Activated CD4-positive, alpha-beta T cell treated with anti-CD3 and anti-CD28 coated beads for 36 hours (primary cell): ENCODE data around the gene ARHGEF28. TPM values are rescaled to one million over a fixed set of nuclear protein-coding genes. Genes with fewer than 3 reads are reported as not detected.

Experiments used
- ATAC-seq: fragments of 200-7000 bp; cut with Tn5 transposase; one replicate; pipeline ENCODE4 v1.10.0; 2021; ENCODE audit warnings: mild to moderate bottlenecking, moderate library complexity
- CTCF ChIA-PET: fragments of 350-600 bp; sonication (Branson Sonifier 250); formaldehyde crosslinking; loops from one replicate; lab custom pipeline; 2021; ENCODE audit warnings: antibody characterized with exemption; lab: Charles Lee
- POLR2A ChIA-PET: fragments of 350-600 bp; sonication (Branson Sonifier 250); formaldehyde crosslinking; loops from one replicate; lab custom pipeline; 2021; ENCODE audit warnings: antibody characterized with exemption, inconsistent platforms; lab: Charles Lee
- DNase-seq: peaks from one replicate; pipeline ENCODE4 v3.0.0-alpha.2; 2020
- H3K27ac Mint-ChIP-seq: one replicate; pipeline ENCODE4 v1.8.0; 2021; ENCODE audit warnings: mixed read lengths
- H3K27me3 Mint-ChIP-seq: one replicate; pipeline ENCODE4 v1.8.0; 2021; ENCODE audit warnings: mixed read lengths
- H3K36me3 Mint-ChIP-seq: one replicate; pipeline ENCODE4 v1.8.0; 2021; ENCODE audit warnings: low read depth, mixed read lengths
- H3K4me1 Mint-ChIP-seq: one replicate; pipeline ENCODE4 v1.8.0; 2021; ENCODE audit warnings: mixed read lengths
- H3K4me3 Mint-ChIP-seq: one replicate; pipeline ENCODE4 v1.8.0; 2021; ENCODE audit warnings: mild to moderate bottlenecking, moderate library complexity, mixed read lengths
- H3K9me3 Mint-ChIP-seq: one replicate; pipeline ENCODE4 v1.8.0; 2021; ENCODE audit warnings: low read depth, mixed read lengths
- intact Hi-C, 2 experiments: fragments of 100-400 bp; cut with DNase I in 1 of 2; cut with micrococcal nuclease in 1 of 2; formaldehyde crosslinking; loops; one replicate each; pipeline versions ENCODE4 v1.14.2 to v1.15.1; 2022 to 2024; cut with DNase I, micrococcal nuclease
- total RNA-seq, 2 experiments: library from RNA; stranded (reverse); gene quantifications; one replicate each; pipeline ENCODE4 v1.2.3, GENCODE V29; 2021

ARHGEF28 gene
- total RNA-seq, 2 experiments from 2014 or later: 0.02 to 0.18 TPM

GRCh38 chr5:73841641-73842040 is 215.6 kb downstream of the ARHGEF28 start:
- intact Hi-C loops: no loop called here
- DNase-seq (no peak), ATAC-seq (no peak)
- peaks cover 15% of the 10 kb centered on the region for H3K27me3 Mint-ChIP-seq
- ChIA-PET POLR2A (no interaction called here), CTCF (no interaction called here)
- no peaks in the 10 kb centered on the region for H3K4me1 Mint-ChIP-seq
- no peak overlapping the region for H3K27ac Mint-ChIP-seq
- H3K9me3 Mint-ChIP-seq: no peaks in the 10 kb centered on the region
- H3K4me3 Mint-ChIP-seq: no peak overlapping the region
- H3K36me3 Mint-ChIP-seq: no peaks in the 10 kb centered on the region

GRCh38 chr5:73844165-73844564 is 218.2 kb downstream of the ARHGEF28 start:
- CTCF ChIA-PET: no interaction called here
- DNase-seq (no peak), ATAC-seq (no peak)

GRCh38 chr5:73851471-73852181 is 225.6 kb downstream of the ARHGEF28 start:
- DNase-seq (no peak), ATAC-seq (no peak)
- ChIA-PET POLR2A (no interaction called here), CTCF (interaction anchor here (0.7 kb wide), 1 partner anchor 21 kb away, joined by 3 read pairs; no protein-coding TSS in a partner anchor)
- Mint-ChIP-seq H3K27ac (no peak overlapping the region), H3K27me3 (peaks cover 13% of the 10 kb centered on the region), H3K4me3 (no peak overlapping the region), H3K4me1 (no peaks in the 10 kb centered on the region), H3K36me3 (no peaks in the 10 kb centered on the region), H3K9me3 (no peaks in the 10 kb centered on the region)
- intact Hi-C loops: no loop called here

More at GRCh38 chr5:73844165-73844564, 218.2 kb downstream of the ARHGEF28 start:
- H3K4me3 Mint-ChIP-seq: no peak overlapping the region
- no peaks in the 10 kb centered on the region for H3K36me3 Mint-ChIP-seq
- H3K27me3 Mint-ChIP-seq: peaks cover 9% of the 10 kb centered on the region
- POLR2A ChIA-PET: no interaction called here
- H3K4me1 Mint-ChIP-seq: no peaks in the 10 kb centered on the region
- intact Hi-C loops: no loop called here
- no peak overlapping the region for H3K27ac Mint-ChIP-seq
- H3K9me3 Mint-ChIP-seq: no peaks in the 10 kb centered on the region

GRCh38 chr5:73853091-73853490 is 227.1 kb downstream of the ARHGEF28 start:
- H3K27me3 Mint-ChIP-seq: peaks cover 13% of the 10 kb centered on the region
- H3K9me3 Mint-ChIP-seq: no peaks in the 10 kb centered on the region
- H3K4me3 Mint-ChIP-seq: no peak overlapping the region
- H3K27ac Mint-ChIP-seq: no peak overlapping the region
- no peak for ATAC-seq
- ChIA-PET POLR2A (no interaction called here), CTCF (no interaction called here)
- DNase-seq: no peak
- intact Hi-C loops: no loop called here
- no peaks in the 10 kb centered on the region for H3K4me1 Mint-ChIP-seq
- H3K36me3 Mint-ChIP-seq: no peaks in the 10 kb centered on the region

GRCh38 chr5:73856997-73857396 is 231.0 kb downstream of the ARHGEF28 start:
- no peak for ATAC-seq
- Mint-ChIP-seq H3K27ac (no peak overlapping the region), H3K4me3 (no peak overlapping the region), H3K9me3 (no peaks in the 10 kb centered on the region), H3K36me3 (no peaks in the 10 kb centered on the region), H3K27me3 (peaks cover 25% of the 10 kb centered on the region), H3K4me1 (no peaks in the 10 kb centered on the region)
- intact Hi-C loops: no loop called here
- POLR2A ChIA-PET: no interaction called here
- CTCF ChIA-PET: no interaction called here
- no peak for DNase-seq

GRCh38 chr5:73857446-73857845 is 231.4 kb downstream of the ARHGEF28 start:
- Mint-ChIP-seq H3K27ac (no peak overlapping the region), H3K9me3 (no peaks in the 10 kb centered on the region), H3K36me3 (no peaks in the 10 kb centered on the region), H3K27me3 (peaks cover 27% of the 10 kb centered on the region), H3K4me3 (no peak overlapping the region), H3K4me1 (no peaks in the 10 kb centered on the region)
- intact Hi-C loops: no loop called here
- DNase-seq (no peak), ATAC-seq (no peak)
- ChIA-PET CTCF (no interaction called here), POLR2A (no interaction called here)

- H3K27ac Mint-ChIP-seq: no peak overlapping the region
- no peak overlapping the region for H3K4me3 Mint-ChIP-seq
- ChIA-PET CTCF (no interaction called here), POLR2A (no interaction called here)
- ATAC-seq: no peak
- H3K36me3 Mint-ChIP-seq: no peaks in the 10 kb centered on the region
- H3K9me3 Mint-ChIP-seq: no peaks in the 10 kb centered on the region
- intact Hi-C loops: no loop called here
- H3K27me3 Mint-ChIP-seq: peaks cover 23% of the 10 kb centered on the region
- no peak for DNase-seq
- H3K4me1 Mint-ChIP-seq: no peaks in the 10 kb centered on the region
These were observed 232.1 kb downstream of the ARHGEF28 start for GRCh38 chr5:73858054-73858453.

GRCh38 chr5:73858776-73859175 is 232.8 kb downstream of the ARHGEF28 start:
- peaks cover 27% of the 10 kb centered on the region for H3K27me3 Mint-ChIP-seq
- no peaks in the 10 kb centered on the region for H3K36me3 Mint-ChIP-seq
- ChIA-PET CTCF (interaction anchor here (0.8 kb wide), 1 partner anchor 33 kb away, joined by 4 read pairs; no protein-coding TSS in a partner anchor), POLR2A (no interaction called here)
- intact Hi-C loops: no loop called here
- no peaks in the 10 kb centered on the region for H3K9me3 Mint-ChIP-seq
- no peak overlapping the region for H3K4me3 Mint-ChIP-seq
- no peaks in the 10 kb centered on the region for H3K4me1 Mint-ChIP-seq
- H3K27ac Mint-ChIP-seq: no peak overlapping the region
- no peak for DNase-seq
- ATAC-seq: no peak

GRCh38 chr5:73859696-73860095 is 233.7 kb downstream of the ARHGEF28 start:
- intact Hi-C loops: no loop called here
- Mint-ChIP-seq H3K27me3 (peaks cover 27% of the 10 kb centered on the region), H3K36me3 (no peaks in the 10 kb centered on the region), H3K4me1 (no peaks in the 10 kb centered on the region), H3K27ac (no peak overlapping the region), H3K4me3 (no peak overlapping the region), H3K9me3 (no peaks in the 10 kb centered on the region)
- no peak for DNase-seq
- POLR2A ChIA-PET: no interaction called here
- CTCF ChIA-PET: no interaction called here
- no peak for ATAC-seq

- no peak overlapping the region for H3K4me3 Mint-ChIP-seq
- no peak for DNase-seq
- ChIA-PET CTCF (no interaction called here), POLR2A (no interaction called here)
- intact Hi-C loops: no loop called here
- peaks cover 29% of the 10 kb centered on the region for H3K27me3 Mint-ChIP-seq
- ATAC-seq: no peak
- no peaks in the 10 kb centered on the region for H3K4me1 Mint-ChIP-seq
- no peaks in the 10 kb centered on the region for H3K36me3 Mint-ChIP-seq
- H3K27ac Mint-ChIP-seq: no peak overlapping the region
- H3K9me3 Mint-ChIP-seq: no peaks in the 10 kb centered on the region
These were observed 235.5 kb downstream of the ARHGEF28 start for GRCh38 chr5:73861313-73861988.

GRCh38 chr5:73862796-73863195 is 236.8 kb downstream of the ARHGEF28 start:
- no peak overlapping the region for H3K27ac Mint-ChIP-seq
- DNase-seq (no peak), ATAC-seq (no peak)
- H3K36me3 Mint-ChIP-seq: no peaks in the 10 kb centered on the region
- CTCF ChIA-PET: interaction anchor here (0.7 kb wide), 1 partner anchor 465 kb away, joined by 3 read pairs; no protein-coding TSS in a partner anchor
- peaks cover 34% of the 10 kb centered on the region for H3K27me3 Mint-ChIP-seq
- intact Hi-C loops: no loop called here
- H3K9me3 Mint-ChIP-seq: no peaks in the 10 kb centered on the region
- H3K4me1 Mint-ChIP-seq: no peaks in the 10 kb centered on the region
- no peak overlapping the region for H3K4me3 Mint-ChIP-seq
- POLR2A ChIA-PET: no interaction called here

- Mint-ChIP-seq H3K27me3 (peaks cover 30% of the 10 kb centered on the region), H3K36me3 (no peaks in the 10 kb centered on the region), H3K4me3 (no peak overlapping the region), H3K9me3 (no peaks in the 10 kb centered on the region), H3K4me1 (no peaks in the 10 kb centered on the region), H3K27ac (no peak overlapping the region)
- ChIA-PET CTCF (no interaction called here), POLR2A (no interaction called here)
- DNase-seq (no peak), ATAC-seq (no peak)
- intact Hi-C loops: no loop called here
These were observed 237.9 kb downstream of the ARHGEF28 start for GRCh38 chr5:73863876-73864275.
